ENCODE results near the gene DIPK1B. TPM values are rescaled to one million over a fixed set of nuclear protein-coding genes. Genes with fewer than 3 reads are reported as not detected.

DIPK1B gene
- total RNA-seq, 1 donor from 2014 or later: 22.4 TPM

DNA sequence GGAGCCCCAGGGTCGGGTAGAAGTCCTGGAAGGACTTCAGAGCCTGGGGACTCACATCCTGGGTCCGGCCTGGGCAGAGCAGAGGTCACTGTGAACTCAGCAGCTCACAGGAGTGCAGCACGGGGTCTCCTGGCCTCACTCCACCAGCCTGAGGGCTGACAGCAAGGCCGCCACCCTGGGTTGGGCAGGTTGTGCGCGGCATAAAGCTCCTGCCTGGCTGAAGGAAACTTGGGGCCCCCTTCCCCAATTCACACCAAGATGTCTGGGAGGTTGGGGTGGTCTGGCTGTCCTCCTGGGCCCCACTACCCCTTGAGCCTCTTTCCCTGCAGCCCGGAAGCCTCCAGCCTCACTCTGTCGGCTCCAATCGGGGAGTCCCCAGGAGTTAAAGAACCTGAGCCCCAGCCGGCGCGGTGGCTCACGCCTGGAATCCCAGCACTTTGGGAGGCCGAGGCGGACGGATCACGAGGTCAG, 49.9 kb downstream of the DIPK1B start:
- H3K4me3 ChIP-seq (ENCODE audit: insufficient read depth, low read depth, low read length): no peak overlapping the region
- peaks cover 8% of the 10 kb centered on the region for H3K27me3 Mint-ChIP-seq (ENCODE audit: low read depth, unreplicated experiment)
- no peak overlapping the region for H3K4me2 ChIP-seq (ENCODE audit: low read length)
- H3K27me3 ChIP-seq (ENCODE audit: insufficient read depth, low read length): peaks cover 3% of the 10 kb centered on the region
- no peaks in the 10 kb centered on the region for H3K36me3 Mint-ChIP-seq (ENCODE audit: low read depth, unreplicated experiment)
- no peak overlapping the region for H3K9ac ChIP-seq (ENCODE audit: low read length)
- H3K4me3 Mint-ChIP-seq (ENCODE audit: unreplicated experiment): no peak overlapping the region
- no peaks in the 10 kb centered on the region for H3K9me3 ChIP-seq (ENCODE audit: insufficient read depth, low read depth, low read length)
- H3K9me3 Mint-ChIP-seq (ENCODE audit: unreplicated experiment): no peaks in the 10 kb centered on the region
- DNase-seq (ENCODE audit: low read depth): no peak
- H3K36me3 ChIP-seq (ENCODE audit: insufficient read depth, low read length): no peaks in the 10 kb centered on the region
- H2AFZ ChIP-seq (ENCODE audit: low read depth, low read length): no peak overlapping the region
- H3K27ac Mint-ChIP-seq (ENCODE audit: unreplicated experiment): no peak overlapping the region
- no peaks in the 10 kb centered on the region for H3K4me1 Mint-ChIP-seq (ENCODE audit: low read depth, unreplicated experiment)
- H4K20me1 ChIP-seq (ENCODE audit: insufficient read depth, low read length): no peaks in the 10 kb centered on the region
- FAIRE-seq: no peak
- H3K4me1 ChIP-seq (ENCODE audit: insufficient read depth, low read length): no peaks in the 10 kb centered on the region
- TF ChIP-seq EZH2 (IDR thresholded peaks at IDR 0.05; ENCODE audit: insufficient read depth, low read length): no peak
- TF ChIP-seq, protein P1, sequence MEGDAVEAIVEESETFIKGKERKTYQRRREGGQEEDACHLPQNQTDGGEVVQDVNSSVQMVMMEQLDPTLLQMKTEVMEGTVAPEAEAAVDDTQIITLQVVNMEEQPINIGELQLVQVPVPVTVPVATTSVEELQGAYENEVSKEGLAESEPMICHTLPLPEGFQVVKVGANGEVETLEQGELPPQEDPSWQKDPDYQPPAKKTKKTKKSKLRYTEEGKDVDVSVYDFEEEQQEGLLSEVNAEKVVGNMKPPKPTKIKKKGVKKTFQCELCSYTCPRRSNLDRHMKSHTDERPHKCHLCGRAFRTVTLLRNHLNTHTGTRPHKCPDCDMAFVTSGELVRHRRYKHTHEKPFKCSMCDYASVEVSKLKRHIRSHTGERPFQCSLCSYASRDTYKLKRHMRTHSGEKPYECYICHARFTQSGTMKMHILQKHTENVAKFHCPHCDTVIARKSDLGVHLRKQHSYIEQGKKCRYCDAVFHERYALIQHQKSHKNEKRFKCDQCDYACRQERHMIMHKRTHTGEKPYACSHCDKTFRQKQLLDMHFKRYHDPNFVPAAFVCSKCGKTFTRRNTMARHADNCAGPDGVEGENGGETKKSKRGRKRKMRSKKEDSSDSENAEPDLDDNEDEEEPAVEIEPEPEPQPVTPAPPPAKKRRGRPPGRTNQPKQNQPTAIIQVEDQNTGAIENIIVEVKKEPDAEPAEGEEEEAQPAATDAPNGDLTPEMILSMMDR (IDR thresholded peaks at IDR 0.05; ENCODE audit: insufficient read depth, low read depth, low read length): no peak
- no peak overlapping the region for H3K27ac ChIP-seq (ENCODE audit: low read depth, low read length)
- H3K79me2 ChIP-seq (ENCODE audit: insufficient read depth, low read length): no peaks in the 10 kb centered on the region

DNA sequence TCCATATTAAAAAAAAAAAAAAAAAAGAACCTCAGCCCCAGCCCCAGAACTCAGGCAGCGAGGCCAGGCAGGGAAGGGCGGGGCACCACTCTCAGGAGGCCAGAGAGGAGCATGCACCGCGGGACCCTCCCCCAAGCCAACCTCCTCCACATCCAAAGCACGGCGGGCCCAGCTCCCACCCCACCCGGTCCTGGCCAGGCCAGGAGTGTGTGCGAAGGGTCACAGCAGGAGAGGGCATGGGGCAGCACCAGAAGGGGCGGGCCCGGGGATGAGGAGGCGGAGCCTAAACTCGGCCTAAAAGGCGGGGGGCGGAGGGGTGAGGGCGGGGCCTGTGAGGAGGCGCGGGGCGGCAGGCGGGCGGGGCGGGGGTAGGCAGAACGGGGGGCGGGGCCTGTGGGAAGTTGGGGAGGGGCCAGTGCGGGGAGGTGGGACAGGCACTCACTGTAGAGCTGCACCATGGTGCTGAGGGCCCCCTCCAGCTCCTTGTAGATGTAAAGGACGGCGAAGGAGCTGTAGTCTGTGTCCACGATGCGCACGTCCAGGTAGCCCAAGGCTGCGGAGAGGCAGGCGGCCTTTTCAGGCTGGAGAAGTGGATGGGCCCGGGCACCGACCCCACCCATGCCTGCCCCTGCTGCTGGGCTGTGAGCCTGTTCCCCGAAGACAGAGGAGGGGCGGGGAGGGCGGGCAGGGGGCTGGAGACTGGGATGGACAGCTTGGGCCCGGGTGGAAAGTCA, 50.7 kb downstream of the DIPK1B start:
- H3K4me2 ChIP-seq (ENCODE audit: low read length): no peak overlapping the region
- TF ChIP-seq EZH2 (IDR thresholded peaks at IDR 0.05; ENCODE audit: insufficient read depth, low read length): no peak
- TF ChIP-seq, protein P1 (IDR thresholded peaks at IDR 0.05; ENCODE audit: insufficient read depth, low read depth, low read length): no peak

DNA sequence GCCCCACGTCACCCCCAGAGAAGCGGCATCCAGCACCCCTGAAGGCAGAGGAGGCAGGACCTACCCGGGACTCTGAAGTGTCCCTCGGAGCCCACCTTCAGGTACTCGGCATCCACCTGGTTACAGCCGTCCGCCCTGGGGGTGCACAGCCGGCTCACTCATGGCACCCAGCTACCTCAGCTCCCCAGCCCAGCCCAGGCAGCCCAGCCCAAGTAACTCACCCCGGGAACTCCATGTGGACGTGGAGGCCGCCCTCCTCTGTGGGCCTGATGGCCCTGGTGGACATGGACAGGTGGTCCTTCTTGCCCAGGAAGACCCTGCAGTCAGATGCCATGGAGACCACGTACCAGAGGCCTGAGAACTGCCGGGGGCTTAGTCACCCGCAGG, 51.3 kb downstream of the DIPK1B start:
- H3K4me3 ChIP-seq (ENCODE audit: insufficient read depth, low read depth, low read length): no peak overlapping the region
- TF ChIP-seq EZH2 (IDR thresholded peaks at IDR 0.05; ENCODE audit: insufficient read depth, low read length): no peak
- TF ChIP-seq, protein P1 (IDR thresholded peaks at IDR 0.05; ENCODE audit: insufficient read depth, low read depth, low read length): no peak
- no peaks in the 10 kb centered on the region for H3K79me2 ChIP-seq (ENCODE audit: insufficient read depth, low read length)
- no peak overlapping the region for H2AFZ ChIP-seq (ENCODE audit: low read depth, low read length)
- DNase-seq (ENCODE audit: low read depth) (no peak), FAIRE-seq (no peak)
- H3K9me3 ChIP-seq (ENCODE audit: insufficient read depth, low read depth, low read length): no peaks in the 10 kb centered on the region
- Mint-ChIP-seq H3K4me1 (ENCODE audit: low read depth, unreplicated experiment) (no peaks in the 10 kb centered on the region), H3K27ac (ENCODE audit: unreplicated experiment) (no peak overlapping the region), H3K27me3 (ENCODE audit: low read depth, unreplicated experiment) (peaks cover 15% of the 10 kb centered on the region), H3K4me3 (ENCODE audit: unreplicated experiment) (no peak overlapping the region), H3K9me3 (ENCODE audit: unreplicated experiment) (no peaks in the 10 kb centered on the region), H3K36me3 (ENCODE audit: low read depth, unreplicated experiment) (no peaks in the 10 kb centered on the region)
- no peaks in the 10 kb centered on the region for H3K36me3 ChIP-seq (ENCODE audit: insufficient read depth, low read length)
- H3K27ac ChIP-seq (ENCODE audit: low read depth, low read length): no peak overlapping the region
- peaks cover 3% of the 10 kb centered on the region for H3K27me3 ChIP-seq (ENCODE audit: insufficient read depth, low read length)
- no peaks in the 10 kb centered on the region for H4K20me1 ChIP-seq (ENCODE audit: insufficient read depth, low read length)
- no peak overlapping the region for H3K4me2 ChIP-seq (ENCODE audit: low read length)
- no peak overlapping the region for H3K9ac ChIP-seq (ENCODE audit: low read length)
- no peaks in the 10 kb centered on the region for H3K4me1 ChIP-seq (ENCODE audit: insufficient read depth, low read length)

More for the DNA sequence above, 50.7 kb downstream of the DIPK1B start:
- Mint-ChIP-seq H3K4me1 (ENCODE audit: low read depth, unreplicated experiment) (no peaks in the 10 kb centered on the region), H3K36me3 (ENCODE audit: low read depth, unreplicated experiment) (no peaks in the 10 kb centered on the region), H3K9me3 (ENCODE audit: unreplicated experiment) (no peaks in the 10 kb centered on the region), H3K27me3 (ENCODE audit: low read depth, unreplicated experiment) (peaks cover 13% of the 10 kb centered on the region), H3K27ac (ENCODE audit: unreplicated experiment) (no peak overlapping the region), H3K4me3 (ENCODE audit: unreplicated experiment) (no peak overlapping the region)
- H2AFZ ChIP-seq (ENCODE audit: low read depth, low read length): no peak overlapping the region
- H4K20me1 ChIP-seq (ENCODE audit: insufficient read depth, low read length): no peaks in the 10 kb centered on the region
- no peaks in the 10 kb centered on the region for H3K36me3 ChIP-seq (ENCODE audit: insufficient read depth, low read length)
- no peak overlapping the region for H3K27ac ChIP-seq (ENCODE audit: low read depth, low read length)
- H3K9ac ChIP-seq (ENCODE audit: low read length): no peak overlapping the region
- H3K79me2 ChIP-seq (ENCODE audit: insufficient read depth, low read length): no peaks in the 10 kb centered on the region
- FAIRE-seq (no peak), DNase-seq (ENCODE audit: low read depth) (no peak)
- H3K4me1 ChIP-seq (ENCODE audit: insufficient read depth, low read length): no peaks in the 10 kb centered on the region
- no peak overlapping the region for H3K4me3 ChIP-seq (ENCODE audit: insufficient read depth, low read depth, low read length)
- no peaks in the 10 kb centered on the region for H3K9me3 ChIP-seq (ENCODE audit: insufficient read depth, low read depth, low read length)
- H3K27me3 ChIP-seq (ENCODE audit: insufficient read depth, low read length): peaks cover 3% of the 10 kb centered on the region

Data from astrocyte (in vitro differentiated cells and primary cell).